WTC11 (cell line): ENCODE measurements around the gene TLE5. TPM values are rescaled to one million over a fixed set of nuclear protein-coding genes. Genes with fewer than 3 reads are reported as not detected.

Experiments
- ATAC-seq: fragments of 200-7000 bp; cut with Tn5 transposase; 2 replicates; pipeline ENCODE4 v1.10.0; 2021; ENCODE audit warnings: mild to moderate bottlenecking, moderate library complexity
- CTCF ChIA-PET: fragments of 300-600 bp; sonication (Branson Sonifier 250); formaldehyde crosslinking; loops from one replicate; lab custom pipeline; 2021; ENCODE audit warnings: antibody characterized with exemption; lab: Charles Lee
- POLR2A ChIA-PET: fragments of 350-600 bp; sonication (Branson Sonifier 250); formaldehyde crosslinking; loops from one replicate; lab custom pipeline; 2021; ENCODE audit warnings: antibody characterized with exemption; lab: Charles Lee
- DNase-seq: peaks from one replicate; pipeline ENCODE4 v3.0.0; 2021; ENCODE audit warnings: low spot score
- H3K27ac Mint-ChIP-seq: 2 replicates; pipeline ENCODE4 v1.8.0; 2021; ENCODE audit warnings: mixed read lengths
- H3K27me3 Mint-ChIP-seq: 2 replicates; pipeline ENCODE4 v1.8.0; 2021; ENCODE audit warnings: low read depth, mild to moderate bottlenecking, moderate library complexity, mixed read lengths
- H3K36me3 Mint-ChIP-seq: 2 replicates; pipeline ENCODE4 v1.8.0; 2021; ENCODE audit warnings: mixed read lengths
- H3K4me1 Mint-ChIP-seq: 2 replicates; pipeline ENCODE4 v1.8.0; 2022; ENCODE audit warnings: mixed read lengths
- H3K4me3 Mint-ChIP-seq: 2 replicates; pipeline ENCODE4 v1.8.0; 2021; ENCODE audit warnings: mild to moderate bottlenecking, moderate library complexity, mixed read lengths
- H3K9me3 Mint-ChIP-seq: 2 replicates; pipeline ENCODE4 v1.8.0; 2021; ENCODE audit warnings: mixed read lengths
- ATF2 ChIP-seq: sonication (generic); formaldehyde crosslinking; IDR thresholded peaks from 2 replicates; pipeline ENCODE4 v1.8.1; 2022; ENCODE audit warnings: low read depth, missing genetic modification reagents, borderline replicate concordance
- CBFB ChIP-seq: sonication (generic); formaldehyde crosslinking; IDR thresholded peaks from 2 replicates; pipeline ENCODE4 v1.8.1; 2022; ENCODE audit warnings: mild to moderate bottlenecking, low read depth, missing genetic modification reagents
- CREM ChIP-seq: sonication (generic); formaldehyde crosslinking; IDR thresholded peaks from 2 replicates; pipeline ENCODE4 v1.8.1; 2022; ENCODE audit warnings: mild to moderate bottlenecking, missing genetic modification reagents, moderate library complexity
- EMX1 ChIP-seq: fragments of 250-450 bp; sonication (Bioruptor Pico); IDR thresholded peaks from 2 replicates; pipeline ENCODE4 v1.8.0; 2021; ENCODE audit warnings: mild to moderate bottlenecking
- FOXK1 ChIP-seq: sonication (generic); formaldehyde crosslinking; IDR thresholded peaks from 2 replicates; pipeline ENCODE4 v1.8.0; 2022; ENCODE audit warnings: mild to moderate bottlenecking, moderate library complexity, missing genetic modification reagents
- GABPB1 ChIP-seq: sonication (generic); formaldehyde crosslinking; IDR thresholded peaks from 2 replicates; pipeline ENCODE4 v1.8.1; 2023; ENCODE audit warnings: mild to moderate bottlenecking, missing genetic modification reagents
- GRHL2 ChIP-seq: fragments of 250-450 bp; sonication (Bioruptor Pico); IDR thresholded peaks from 2 replicates; pipeline ENCODE4 v1.8.0; 2022; ENCODE audit warnings: mild to moderate bottlenecking, moderate library complexity; ENCODE audit not compliant: insufficient replicate concordance, severe bottlenecking
- IRF2 ChIP-seq: sonication (generic); formaldehyde crosslinking; IDR thresholded peaks from 2 replicates; pipeline ENCODE4 v1.8.0; 2022; ENCODE audit warnings: low read depth, missing genetic modification reagents, borderline replicate concordance
- MXD4 ChIP-seq: fragments of 250-450 bp; sonication (Bioruptor Pico); IDR thresholded peaks from 2 replicates; pipeline ENCODE4 v1.8.0; 2021; ENCODE audit warnings: mild to moderate bottlenecking, moderate library complexity, borderline replicate concordance
- NFE2L1 ChIP-seq: sonication (generic); formaldehyde crosslinking; IDR thresholded peaks from 2 replicates; pipeline ENCODE4 v1.8.1; 2023; ENCODE audit warnings: missing genetic modification reagents
- NFYB ChIP-seq: sonication (generic); formaldehyde crosslinking; conservative IDR thresholded peaks from 2 replicates; pipeline ENCODE4 v1.8.0; 2022; ENCODE audit warnings: low read depth, missing genetic modification reagents
- NR3C1 ChIP-seq: sonication (generic); formaldehyde crosslinking; conservative IDR thresholded peaks from 2 replicates; pipeline ENCODE4 v1.8.1; 2023; ENCODE audit warnings: low read depth, mild to moderate bottlenecking, missing genetic modification reagents
- SOX15 ChIP-seq: fragments of 250-450 bp; sonication (Bioruptor Pico); IDR thresholded peaks from 2 replicates; pipeline ENCODE4 v1.9.0; 2021; ENCODE audit warnings: mild to moderate bottlenecking
- SP1 ChIP-seq: sonication (generic); formaldehyde crosslinking; conservative IDR thresholded peaks from 2 replicates; pipeline ENCODE4 v1.8.1; 2022; ENCODE audit warnings: missing genetic modification reagents
- ZNF263 ChIP-seq: sonication (generic); formaldehyde crosslinking; IDR thresholded peaks from 2 replicates; pipeline ENCODE4 v1.8.1; 2022; ENCODE audit warnings: low read depth, mild to moderate bottlenecking, moderate library complexity, missing genetic modification reagents
- ZNF317 ChIP-seq: sonication (generic); formaldehyde crosslinking; IDR thresholded peaks from 2 replicates; pipeline ENCODE4 v1.8.1; 2023; ENCODE audit warnings: low read depth, mild to moderate bottlenecking, moderate library complexity, missing genetic modification reagents, borderline replicate concordance
- ZNF425 ChIP-seq: fragments of 250-450 bp; sonication (Bioruptor Pico); conservative IDR thresholded peaks from 2 replicates; pipeline ENCODE4 v1.9.0; 2021; ENCODE audit warnings: mild to moderate bottlenecking
- total RNA-seq: library from RNA; stranded (reverse); gene quantifications from 3 replicates; pipeline ENCODE4 v1.2.3, GENCODE V29; 2021
- TF ChIP-seq, protein P1 (sequence below): sonication (generic); formaldehyde crosslinking; IDR thresholded peaks from 2 replicates; pipeline ENCODE4 v1.8.1; 2022; ENCODE audit warnings: missing genetic modification reagents, borderline replicate concordance
- TF ChIP-seq, protein P2 (sequence below): sonication (generic); formaldehyde crosslinking; IDR thresholded peaks from 2 replicates; pipeline ENCODE4 v1.8.0; 2023; ENCODE audit warnings: missing genetic modification reagents, mild to moderate bottlenecking, borderline replicate concordance
- TF ChIP-seq, protein P3 (sequence below): fragments of 250-450 bp; sonication (Bioruptor Pico); IDR thresholded peaks from 2 replicates; pipeline ENCODE4 v1.9.0; 2021; ENCODE audit warnings: moderate library complexity, mild to moderate bottlenecking, inconsistent platforms, borderline replicate concordance
- TF ChIP-seq, protein P4 (sequence below): sonication (generic); formaldehyde crosslinking; IDR thresholded peaks from 2 replicates; pipeline ENCODE4 v1.8.0; 2022; ENCODE audit warnings: mild to moderate bottlenecking, missing genetic modification reagents

Gene TLE5
- total RNA-seq, 1 experiment from 2014 or later: 246 TPM

DNA sequence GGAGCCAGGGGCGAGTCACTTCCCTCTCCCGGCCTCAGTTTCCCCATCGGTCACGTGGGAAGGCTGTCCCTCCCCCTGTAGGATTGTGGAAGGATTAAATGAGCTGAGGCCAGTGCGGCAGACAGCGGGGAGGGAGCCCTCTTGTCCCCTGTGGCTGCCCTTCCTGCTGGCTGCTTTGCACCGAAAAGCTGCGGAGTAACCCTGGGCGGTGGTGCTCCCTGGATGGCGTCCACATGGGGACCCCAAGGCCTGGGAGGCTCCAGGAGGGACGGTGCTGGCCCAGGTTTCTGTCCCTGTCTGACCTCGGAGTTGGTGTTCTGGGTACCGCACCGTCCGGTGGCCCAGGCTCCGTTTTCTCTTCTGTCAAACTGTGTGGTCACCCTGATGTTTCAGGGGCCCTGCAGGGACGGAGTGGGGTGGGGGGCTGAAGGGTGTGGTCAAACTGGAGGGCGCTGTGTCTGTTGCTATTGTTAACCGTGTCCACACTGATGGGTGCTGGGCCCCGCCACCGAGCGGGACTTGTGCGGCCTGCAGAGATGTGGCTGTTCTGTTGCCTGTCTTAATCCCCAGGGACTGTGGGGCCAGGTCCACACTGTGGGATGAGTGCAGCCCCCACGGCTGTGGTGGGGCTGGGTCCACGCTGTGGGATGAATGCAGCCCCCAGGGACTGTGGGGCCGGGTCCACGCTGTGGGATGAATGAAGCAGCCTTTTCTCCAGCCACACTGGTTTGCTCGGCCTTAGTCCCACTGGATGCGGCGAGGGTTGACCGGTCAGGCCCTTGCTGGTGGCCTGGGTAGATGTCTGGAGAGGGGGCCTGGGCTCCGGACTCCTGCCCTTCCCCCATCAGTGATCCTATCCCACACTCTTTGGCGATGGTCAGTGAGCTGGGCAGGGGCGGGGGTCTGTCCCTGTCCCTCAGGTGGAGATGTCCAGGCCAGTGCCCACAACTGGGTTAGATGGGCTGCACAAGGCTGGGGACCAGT, 38.7 kb upstream of the TLE5 start:
- ATAC-seq: no peak
- H3K27ac Mint-ChIP-seq: peak overlapping the region; percentile 45
- CTCF ChIA-PET: interaction anchor here (0.7 to 4.1 kb wide), 8 partner anchors 8 to 150 kb away, joined by 3 to 60 read pairs (median 4); no protein-coding TSS in a partner anchor
- no peak for DNase-seq
- TF ChIP-seq, protein P1, sequence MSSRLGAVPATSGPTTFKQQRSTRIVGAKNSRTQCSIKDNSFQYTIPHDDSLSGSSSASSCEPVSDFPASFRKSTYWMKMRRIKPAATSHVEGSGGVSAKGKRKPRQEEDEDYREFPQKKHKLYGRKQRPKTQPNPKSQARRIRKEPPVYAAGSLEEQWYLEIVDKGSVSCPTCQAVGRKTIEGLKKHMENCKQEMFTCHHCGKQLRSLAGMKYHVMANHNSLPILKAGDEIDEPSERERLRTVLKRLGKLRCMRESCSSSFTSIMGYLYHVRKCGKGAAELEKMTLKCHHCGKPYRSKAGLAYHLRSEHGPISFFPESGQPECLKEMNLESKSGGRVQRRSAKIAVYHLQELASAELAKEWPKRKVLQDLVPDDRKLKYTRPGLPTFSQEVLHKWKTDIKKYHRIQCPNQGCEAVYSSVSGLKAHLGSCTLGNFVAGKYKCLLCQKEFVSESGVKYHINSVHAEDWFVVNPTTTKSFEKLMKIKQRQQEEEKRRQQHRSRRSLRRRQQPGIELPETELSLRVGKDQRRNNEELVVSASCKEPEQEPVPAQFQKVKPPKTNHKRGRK (CRISPR knock-in tag): no peak
- TF ChIP-seq EMX1 (CRISPR knock-in tag) (no peak), GABPB1 (CRISPR knock-in tag) (no peak), NR3C1 (CRISPR knock-in tag) (no peak), MXD4 (CRISPR knock-in tag) (no peak), CREM (CRISPR knock-in tag) (no peak), CBFB (CRISPR knock-in tag) (no peak), SP1 (CRISPR knock-in tag) (no peak), IRF2 (CRISPR knock-in tag) (no peak), ZNF317 (no peak), GRHL2 (CRISPR knock-in tag) (no peak), NFYB (no peak), NFE2L1 (CRISPR knock-in tag) (no peak)
- TF ChIP-seq, protein P2, sequence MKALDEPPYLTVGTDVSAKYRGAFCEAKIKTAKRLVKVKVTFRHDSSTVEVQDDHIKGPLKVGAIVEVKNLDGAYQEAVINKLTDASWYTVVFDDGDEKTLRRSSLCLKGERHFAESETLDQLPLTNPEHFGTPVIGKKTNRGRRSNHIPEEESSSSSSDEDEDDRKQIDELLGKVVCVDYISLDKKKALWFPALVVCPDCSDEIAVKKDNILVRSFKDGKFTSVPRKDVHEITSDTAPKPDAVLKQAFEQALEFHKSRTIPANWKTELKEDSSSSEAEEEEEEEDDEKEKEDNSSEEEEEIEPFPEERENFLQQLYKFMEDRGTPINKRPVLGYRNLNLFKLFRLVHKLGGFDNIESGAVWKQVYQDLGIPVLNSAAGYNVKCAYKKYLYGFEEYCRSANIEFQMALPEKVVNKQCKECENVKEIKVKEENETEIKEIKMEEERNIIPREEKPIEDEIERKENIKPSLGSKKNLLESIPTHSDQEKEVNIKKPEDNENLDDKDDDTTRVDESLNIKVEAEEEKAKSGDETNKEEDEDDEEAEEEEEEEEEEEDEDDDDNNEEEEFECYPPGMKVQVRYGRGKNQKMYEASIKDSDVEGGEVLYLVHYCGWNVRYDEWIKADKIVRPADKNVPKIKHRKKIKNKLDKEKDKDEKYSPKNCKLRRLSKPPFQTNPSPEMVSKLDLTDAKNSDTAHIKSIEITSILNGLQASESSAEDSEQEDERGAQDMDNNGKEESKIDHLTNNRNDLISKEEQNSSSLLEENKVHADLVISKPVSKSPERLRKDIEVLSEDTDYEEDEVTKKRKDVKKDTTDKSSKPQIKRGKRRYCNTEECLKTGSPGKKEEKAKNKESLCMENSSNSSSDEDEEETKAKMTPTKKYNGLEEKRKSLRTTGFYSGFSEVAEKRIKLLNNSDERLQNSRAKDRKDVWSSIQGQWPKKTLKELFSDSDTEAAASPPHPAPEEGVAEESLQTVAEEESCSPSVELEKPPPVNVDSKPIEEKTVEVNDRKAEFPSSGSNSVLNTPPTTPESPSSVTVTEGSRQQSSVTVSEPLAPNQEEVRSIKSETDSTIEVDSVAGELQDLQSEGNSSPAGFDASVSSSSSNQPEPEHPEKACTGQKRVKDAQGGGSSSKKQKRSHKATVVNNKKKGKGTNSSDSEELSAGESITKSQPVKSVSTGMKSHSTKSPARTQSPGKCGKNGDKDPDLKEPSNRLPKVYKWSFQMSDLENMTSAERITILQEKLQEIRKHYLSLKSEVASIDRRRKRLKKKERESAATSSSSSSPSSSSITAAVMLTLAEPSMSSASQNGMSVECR: no peak
- TF ChIP-seq, all 79 proteins: peak for 0
- Mint-ChIP-seq H3K4me1 (peaks cover 12% of the 10 kb centered on the region), H3K9me3 (no peaks in the 10 kb centered on the region), H3K4me3 (no peak overlapping the region), H3K27me3 (no peaks in the 10 kb centered on the region), H3K36me3 (no peaks in the 10 kb centered on the region)
- POLR2A ChIA-PET: no interaction called here

DNA sequence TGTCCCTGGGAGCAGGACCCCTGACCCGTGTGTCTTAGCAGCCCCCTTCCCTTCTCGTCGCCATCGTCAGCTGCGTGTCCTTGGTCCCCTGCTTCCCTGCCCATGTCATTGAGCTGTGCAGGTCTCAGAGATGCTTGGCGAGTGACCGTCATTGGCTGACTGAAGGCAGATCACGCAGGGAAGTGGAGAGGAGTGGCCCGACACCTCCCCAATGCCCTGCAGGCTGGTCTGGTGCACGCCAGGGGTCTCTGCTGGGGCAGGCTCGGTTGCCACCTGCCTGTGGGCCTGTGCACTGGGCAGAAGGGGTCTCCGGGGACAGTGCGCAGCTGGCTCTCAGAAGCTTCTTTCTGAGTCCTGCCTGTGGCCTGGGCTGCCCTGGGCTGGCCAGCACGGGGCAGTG, 38.0 kb upstream of the TLE5 start:
- no peak overlapping the region for H3K27ac Mint-ChIP-seq
- no peak for TF ChIP-seq ZNF425
- TF ChIP-seq, protein P3, sequence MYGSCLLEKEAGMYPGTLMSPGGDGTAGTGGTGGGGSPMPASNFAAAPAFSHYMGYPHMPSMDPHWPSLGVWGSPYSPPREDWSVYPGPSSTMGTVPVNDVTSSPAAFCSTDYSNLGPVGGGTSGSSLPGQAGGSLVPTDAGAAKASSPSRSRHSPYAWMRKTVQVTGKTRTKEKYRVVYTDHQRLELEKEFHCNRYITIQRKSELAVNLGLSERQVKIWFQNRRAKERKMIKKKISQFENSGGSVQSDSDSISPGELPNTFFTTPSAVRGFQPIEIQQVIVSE (CRISPR knock-in tag): no peak
- no peak for TF ChIP-seq ATF2
- TF ChIP-seq SOX15 (CRISPR knock-in tag): no peak
- no peak for TF ChIP-seq ZNF263 (CRISPR knock-in tag)
- TF ChIP-seq NFE2L1 (CRISPR knock-in tag): no peak
- no peak for TF ChIP-seq GABPB1 (CRISPR knock-in tag)
- TF ChIP-seq, protein P4, sequence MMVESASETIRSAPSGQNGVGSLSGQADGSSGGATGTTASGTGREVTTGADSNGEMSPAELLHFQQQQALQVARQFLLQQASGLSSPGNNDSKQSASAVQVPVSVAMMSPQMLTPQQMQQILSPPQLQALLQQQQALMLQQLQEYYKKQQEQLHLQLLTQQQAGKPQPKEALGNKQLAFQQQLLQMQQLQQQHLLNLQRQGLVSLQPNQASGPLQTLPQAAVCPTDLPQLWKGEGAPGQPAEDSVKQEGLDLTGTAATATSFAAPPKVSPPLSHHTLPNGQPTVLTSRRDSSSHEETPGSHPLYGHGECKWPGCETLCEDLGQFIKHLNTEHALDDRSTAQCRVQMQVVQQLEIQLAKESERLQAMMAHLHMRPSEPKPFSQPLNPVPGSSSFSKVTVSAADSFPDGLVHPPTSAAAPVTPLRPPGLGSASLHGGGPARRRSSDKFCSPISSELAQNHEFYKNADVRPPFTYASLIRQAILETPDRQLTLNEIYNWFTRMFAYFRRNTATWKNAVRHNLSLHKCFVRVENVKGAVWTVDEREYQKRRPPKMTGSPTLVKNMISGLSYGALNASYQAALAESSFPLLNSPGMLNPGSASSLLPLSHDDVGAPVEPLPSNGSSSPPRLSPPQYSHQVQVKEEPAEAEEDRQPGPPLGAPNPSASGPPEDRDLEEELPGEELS (CRISPR knock-in tag): no peak
- TF ChIP-seq FOXK1 (CRISPR knock-in tag): no peak

More for the DNA sequence above, 38.0 kb upstream of the TLE5 start:
- Mint-ChIP-seq H3K4me1 (peaks cover 17% of the 10 kb centered on the region), H3K27me3 (no peaks in the 10 kb centered on the region), H3K4me3 (no peak overlapping the region), H3K36me3 (no peaks in the 10 kb centered on the region), H3K9me3 (no peaks in the 10 kb centered on the region)
- CTCF ChIA-PET: interaction anchor here (0.7 to 1.5 kb wide), 4 partner anchors 8 to 37 kb away, joined by 3 to 7 read pairs (median 3); no protein-coding TSS in a partner anchor
- DNase-seq: no peak
- ATAC-seq: no peak
- POLR2A ChIA-PET: interaction anchor here (0.5 kb wide), 1 partner anchor 141 kb away, joined by 3 read pairs; no protein-coding TSS in a partner anchor
